GM19328 (cell line): ENCODE measurements around the gene FAXC.
"Not testable (repeated sequence)": the region's sequence is repeated elsewhere in the genome, so short reads cannot be mapped to it uniquely, and the experiment has no call there.

ENCODE experiments used
- ATAC-seq: cut with Tn5 transposase; IDR thresholded peaks from one replicate; pipeline ENCODE4 v1.9.1; 2021; ENCODE audit warnings: mild to moderate bottlenecking, moderate library complexity; ENCODE audit not compliant: unreplicated experiment

FAXC gene

DNA sequence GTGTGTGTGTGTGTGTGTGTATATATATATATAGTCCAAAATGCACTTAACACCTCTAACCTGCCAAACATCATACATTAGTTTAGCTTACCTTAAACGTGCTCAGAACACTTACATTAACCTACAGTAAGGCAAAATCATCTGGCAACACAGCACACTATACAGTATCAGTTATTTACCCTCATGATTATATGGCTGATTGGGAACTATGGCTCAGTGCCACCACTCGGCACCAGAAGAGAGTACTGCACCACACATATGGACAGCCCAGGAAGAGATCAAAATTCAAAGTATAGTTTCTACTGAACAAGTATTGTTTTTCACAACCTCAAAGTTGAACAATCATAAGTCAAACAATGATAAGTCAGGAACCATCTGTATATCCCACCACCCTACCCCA lies 59.8 kb downstream of the FAXC start:
- ATAC-seq: no peak

DNA sequence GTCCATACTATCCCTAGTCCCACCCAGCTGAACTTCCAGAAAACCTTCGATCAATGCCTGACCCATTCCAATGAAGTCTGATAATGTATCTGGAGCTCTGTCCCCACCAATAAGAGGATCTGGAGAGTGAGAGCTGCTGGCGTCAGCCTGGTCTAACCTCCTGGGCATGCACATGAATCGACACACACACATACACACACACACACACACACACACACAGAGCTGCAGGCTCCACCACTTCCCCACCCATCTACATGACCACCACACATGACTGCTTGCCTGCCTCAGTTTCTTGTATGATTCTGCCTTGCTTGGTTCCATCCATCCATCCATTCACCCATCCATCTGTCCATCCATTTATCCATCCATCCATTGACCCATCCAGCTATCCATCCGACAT lies 60.8 kb downstream of the FAXC start:
- no peak for ATAC-seq

DNA sequence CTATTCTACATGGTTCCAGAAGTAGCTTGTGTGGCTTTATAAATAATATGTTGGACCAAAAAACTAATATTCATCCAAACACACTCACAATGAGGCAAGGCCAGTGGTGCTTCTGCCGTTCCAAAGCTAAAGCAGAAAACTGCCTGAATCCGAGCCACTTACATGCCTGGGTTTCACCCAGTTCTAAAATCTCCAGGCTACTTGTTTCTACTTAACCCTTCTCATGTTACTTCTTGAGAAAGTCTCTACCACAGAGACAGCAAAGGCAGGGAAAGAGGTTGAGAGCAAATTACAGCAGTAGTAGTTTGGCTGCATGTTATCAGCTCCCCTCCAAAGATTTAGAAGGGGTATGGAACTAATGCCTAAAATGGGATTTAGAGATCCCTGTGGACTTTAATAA lies 62.0 kb downstream of the FAXC start:
- no peak for ATAC-seq

DNA sequence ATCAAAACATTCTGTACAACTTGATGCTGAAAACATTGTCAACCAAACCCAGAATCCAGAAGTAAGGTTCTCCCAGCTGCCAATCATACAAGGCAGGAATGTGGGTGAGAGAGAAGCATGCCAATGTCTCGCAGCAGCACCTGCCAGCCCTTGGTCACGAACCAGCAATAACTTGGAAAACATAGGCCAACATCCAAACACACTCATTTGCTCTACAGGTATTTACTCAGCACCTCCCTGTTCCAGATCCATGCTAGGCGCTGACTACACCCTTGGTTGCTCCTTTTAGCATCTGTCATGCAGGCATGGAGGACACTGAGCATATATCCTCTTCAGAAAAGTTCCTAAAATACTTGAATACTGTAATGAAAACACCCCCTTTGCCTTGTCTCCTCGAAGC lies 63.6 kb downstream of the FAXC start:
- no peak for ATAC-seq

DNA sequence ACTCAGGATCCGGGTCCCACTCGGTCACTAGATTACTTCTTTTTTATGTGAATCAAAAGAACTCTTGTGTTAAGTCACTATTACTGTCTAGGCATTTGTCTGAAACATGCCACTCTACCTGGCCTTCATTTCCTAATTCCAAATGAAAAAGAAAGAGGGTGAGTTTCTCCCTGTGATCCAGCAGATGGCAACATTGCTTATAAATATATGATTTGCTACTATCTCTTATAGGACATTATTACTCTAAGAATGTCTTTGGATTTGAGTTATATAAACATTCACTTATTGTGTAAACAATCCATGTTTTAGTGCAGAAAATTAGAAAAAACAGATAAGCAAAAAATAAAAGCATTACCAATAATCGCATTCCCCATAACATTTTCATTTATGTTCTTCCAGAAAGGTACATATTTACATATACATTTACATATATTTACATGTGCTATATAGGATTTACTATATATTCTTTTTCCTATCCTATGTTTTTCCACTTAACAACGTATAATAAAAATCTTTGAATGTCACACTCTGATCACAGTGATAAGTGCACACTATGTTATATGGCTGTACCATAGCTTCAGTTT lies 66.9 kb downstream of the FAXC start:
- ATAC-seq: no peak

DNA sequence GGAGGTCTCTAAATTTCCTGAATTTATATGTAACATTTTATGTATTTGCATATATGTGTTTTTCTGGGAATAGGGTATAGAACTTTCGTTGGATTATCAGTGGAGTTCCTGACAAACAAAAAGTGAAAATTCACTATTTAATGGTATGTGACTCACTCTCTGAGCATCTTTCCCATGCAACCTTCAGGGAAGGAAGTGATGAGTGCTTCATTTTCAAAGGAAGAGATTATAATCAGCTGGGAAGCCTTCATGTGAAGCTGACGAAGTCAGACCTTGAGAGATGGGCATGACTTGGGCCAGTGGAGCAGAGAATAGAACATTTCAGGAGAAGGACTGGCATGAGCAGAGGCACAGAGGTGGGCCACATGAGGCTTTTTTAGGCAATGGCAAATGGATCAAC lies 72.7 kb downstream of the FAXC start:
- ATAC-seq: no peak

DNA sequence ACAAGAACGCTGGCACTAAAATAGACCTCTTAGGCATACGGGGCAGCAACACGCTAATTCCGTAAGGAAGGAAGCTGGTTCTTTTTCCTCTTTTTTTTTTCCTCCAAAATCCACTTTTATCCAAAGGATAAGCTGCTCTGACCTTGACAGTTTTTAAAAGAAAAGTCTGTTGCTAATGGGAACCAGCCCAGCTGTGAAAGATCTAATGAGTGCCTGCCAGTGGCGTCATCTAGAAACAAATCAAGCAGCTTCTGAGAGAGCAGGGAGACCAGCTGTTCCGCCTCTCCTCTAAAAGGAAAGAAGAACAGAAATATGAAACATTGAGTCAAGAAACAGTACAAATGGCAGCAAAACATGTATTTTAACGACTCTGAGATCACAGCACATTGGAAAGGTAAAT lies 78.6 kb downstream of the FAXC start:
- no peak for ATAC-seq

DNA sequence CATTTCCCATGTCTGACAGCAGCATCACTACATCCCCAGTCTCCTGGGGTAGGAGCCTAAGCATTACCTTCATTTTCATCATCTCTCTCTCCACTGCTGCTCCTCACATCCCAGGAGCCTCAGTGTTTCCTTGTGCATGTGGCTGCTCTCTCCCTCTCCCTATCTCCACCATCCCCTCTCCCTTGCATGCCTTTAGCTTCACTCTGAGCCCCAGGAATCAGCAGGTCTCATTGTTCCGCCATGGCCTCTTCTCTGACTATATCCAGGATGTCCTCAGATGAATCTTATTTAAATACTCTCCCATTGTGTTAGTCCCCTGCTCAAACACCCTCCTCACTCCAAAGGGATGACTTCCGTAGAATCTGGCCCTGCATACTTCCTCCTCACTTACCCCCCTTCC lies 79.4 kb downstream of the FAXC start:
- ATAC-seq: no peak

DNA sequence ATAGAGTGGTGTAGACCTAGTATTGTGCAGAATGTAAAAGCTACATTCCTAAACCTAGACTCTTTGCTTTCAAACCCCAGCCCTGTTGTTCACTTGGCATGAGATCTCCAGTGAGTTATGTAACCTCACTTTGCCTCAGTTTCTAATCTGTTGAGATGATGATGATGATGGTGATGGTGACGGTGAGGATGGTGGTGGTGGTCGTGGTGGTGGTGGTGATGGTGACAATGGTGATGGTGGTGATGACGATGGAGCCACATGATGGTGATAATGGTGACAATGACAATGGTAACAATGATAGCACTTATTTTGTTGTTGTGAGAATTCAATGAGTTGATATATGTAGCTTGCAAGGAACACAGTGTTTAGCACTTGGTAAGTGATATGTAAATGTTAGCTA lies 80.3 kb downstream of the FAXC start:
- no peak for ATAC-seq

DNA sequence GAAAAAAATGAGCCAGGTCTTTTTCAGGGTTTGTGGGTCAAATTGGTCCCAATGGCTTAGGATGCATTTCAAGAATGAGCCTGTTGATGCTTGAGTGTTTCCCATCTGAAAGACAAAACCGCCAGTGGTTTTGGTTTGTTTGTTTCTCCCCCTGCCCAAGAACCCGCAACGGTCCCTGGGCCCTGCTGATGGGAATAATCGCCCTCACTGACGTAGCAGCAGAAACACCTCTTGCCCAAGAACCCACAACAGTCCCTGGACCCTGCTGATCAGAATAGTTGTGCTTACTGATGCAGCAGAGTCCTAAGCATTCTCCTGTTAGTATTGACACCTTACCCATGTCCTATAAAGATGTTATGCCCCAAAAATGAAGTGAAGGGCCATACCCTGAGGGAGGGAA lies 82.5 kb downstream of the FAXC start:
- ATAC-seq: not testable (repeated sequence)

DNA sequence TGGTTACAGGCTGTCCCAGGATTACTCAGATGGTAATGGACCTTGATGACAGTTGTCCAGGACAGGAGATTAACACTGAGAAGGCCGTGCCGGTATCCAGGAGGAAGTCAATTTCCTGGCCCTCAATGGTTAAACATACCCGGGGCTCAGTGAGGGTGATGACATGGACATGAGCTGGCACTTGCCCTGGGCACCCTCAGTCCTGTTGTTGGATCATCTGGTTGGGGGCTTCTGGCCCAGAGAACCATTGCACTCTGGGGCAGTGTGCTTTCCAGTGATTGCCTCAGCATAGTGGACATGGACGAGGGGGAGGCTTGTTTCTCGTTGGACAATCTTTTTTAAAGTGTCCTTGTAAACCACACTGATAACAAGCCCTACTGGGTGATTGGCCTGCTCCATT lies 84.0 kb downstream of the FAXC start:
- ATAC-seq: not testable (repeated sequence)

DNA sequence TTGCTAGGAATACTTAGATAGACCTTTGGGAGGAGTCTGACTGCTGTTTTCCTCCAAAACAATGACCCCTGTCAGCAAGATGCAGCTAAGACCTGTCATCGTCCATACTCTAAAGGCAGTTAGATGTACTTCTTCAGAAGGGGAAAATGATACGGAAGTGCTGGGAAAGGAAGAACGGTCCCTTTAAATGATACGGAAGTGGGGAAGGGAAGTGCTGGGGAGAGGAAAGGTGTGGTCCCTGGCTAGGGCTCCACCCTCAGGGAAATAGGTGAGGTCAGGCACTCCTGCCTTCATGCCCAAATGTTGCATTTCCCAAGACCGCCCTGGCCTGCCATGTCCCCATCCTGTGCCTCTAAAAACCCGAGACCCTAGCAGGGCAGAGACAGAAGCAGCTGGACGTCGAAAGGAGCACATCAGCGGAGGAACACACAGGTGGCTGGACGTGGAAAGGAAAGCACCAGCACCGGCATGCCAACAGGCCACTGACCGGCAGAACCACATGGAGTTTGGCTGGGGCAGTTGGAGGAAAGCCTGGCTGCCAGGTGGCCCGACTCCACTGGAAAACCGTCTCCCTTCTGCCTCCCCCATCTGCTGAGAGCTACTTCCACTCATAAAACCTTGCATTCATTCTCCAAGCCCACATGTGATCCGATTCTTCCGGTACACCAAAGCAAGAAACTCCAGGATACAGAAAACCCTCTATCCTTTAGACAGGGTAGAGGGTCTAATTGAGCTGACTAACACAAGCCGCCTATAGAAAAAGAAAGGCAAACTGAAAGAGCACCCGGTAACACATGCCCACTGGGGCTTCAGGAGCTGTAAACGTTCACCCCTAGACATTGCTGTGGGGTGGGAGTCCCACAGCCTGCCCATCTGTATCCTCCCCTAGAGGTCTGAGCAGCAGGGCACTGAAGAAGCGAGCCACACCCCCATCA lies 94.6 kb downstream of the FAXC start:
- no peak for ATAC-seq

DNA sequence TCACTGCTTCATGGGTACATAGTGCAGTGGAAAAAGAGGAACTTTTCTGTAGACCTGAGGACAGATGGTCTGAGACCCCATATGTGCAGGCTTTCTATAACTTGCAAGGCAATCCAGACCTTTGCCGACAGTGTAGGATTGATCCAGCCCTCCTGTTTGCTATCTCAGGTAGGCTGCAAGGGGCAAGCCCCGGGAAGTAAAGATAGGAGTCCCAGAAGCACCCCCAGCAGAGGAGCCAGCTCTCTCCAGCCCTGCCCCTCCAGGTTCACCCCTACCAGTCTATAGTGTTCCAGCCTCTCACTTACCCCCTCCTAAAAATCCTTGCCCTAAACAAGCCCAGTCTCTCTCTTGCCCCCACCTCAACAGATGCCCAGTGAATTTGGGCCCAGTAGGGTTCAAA lies 96.2 kb downstream of the FAXC start:
- ATAC-seq: no peak

DNA sequence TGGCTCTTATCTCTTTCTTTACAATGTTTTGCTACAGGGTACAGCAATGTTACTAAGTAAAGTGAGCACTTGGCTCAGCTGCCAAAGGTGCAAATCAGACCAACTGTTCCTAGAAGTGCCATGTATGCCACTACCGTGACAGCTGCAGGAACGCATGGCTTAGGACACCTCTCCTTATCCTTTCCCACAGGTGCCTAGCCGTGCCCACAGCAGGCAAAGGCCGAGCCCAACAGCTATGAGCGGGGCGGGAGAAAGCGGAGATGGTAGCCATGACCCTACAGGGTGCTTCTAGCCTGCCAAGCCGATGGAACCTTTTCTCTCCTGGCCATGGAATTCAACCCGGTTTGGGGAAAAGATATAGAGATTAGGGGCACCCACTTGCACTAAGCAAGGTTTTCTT lies 97.1 kb downstream of the FAXC start:
- ATAC-seq: no peak

DNA sequence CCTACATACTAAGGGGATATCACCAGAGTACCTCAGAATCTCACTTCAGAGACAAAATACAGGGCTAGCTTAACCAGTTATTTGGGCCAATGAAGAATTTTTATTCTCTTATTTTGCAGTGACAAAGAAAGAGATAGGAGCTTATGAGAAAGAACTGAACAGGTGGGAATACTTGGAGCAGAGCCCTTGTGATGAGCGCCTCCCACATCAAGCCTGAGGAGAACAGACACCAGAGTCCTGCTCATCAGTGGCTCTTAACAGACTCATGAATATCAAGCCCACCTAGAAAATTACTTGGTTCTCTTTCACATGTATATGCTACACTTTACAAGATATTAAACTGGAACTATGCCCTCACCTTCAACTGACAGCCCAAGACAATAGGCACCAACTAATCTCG lies 99.0 kb downstream of the FAXC start:
- ATAC-seq: no peak

DNA sequence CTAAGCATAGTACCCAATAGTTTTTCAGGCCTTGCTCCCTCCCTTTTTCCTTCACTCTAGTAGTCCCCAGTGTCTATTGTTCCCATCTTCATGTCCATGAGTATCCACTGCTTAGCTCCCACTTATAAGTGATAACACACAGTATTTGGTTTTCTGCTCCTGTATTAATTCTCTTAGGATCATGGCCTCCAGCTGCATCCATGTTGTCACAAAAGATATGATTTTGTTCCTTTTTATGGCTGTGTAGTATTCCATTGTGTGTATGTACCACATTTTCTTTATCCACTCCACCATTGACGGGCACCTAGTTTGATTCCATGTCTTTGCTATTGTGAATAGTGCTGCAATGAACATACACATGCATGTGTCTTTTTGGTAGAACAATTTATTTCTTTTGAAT lies 102.9 kb downstream of the FAXC start:
- ATAC-seq: no peak

DNA sequence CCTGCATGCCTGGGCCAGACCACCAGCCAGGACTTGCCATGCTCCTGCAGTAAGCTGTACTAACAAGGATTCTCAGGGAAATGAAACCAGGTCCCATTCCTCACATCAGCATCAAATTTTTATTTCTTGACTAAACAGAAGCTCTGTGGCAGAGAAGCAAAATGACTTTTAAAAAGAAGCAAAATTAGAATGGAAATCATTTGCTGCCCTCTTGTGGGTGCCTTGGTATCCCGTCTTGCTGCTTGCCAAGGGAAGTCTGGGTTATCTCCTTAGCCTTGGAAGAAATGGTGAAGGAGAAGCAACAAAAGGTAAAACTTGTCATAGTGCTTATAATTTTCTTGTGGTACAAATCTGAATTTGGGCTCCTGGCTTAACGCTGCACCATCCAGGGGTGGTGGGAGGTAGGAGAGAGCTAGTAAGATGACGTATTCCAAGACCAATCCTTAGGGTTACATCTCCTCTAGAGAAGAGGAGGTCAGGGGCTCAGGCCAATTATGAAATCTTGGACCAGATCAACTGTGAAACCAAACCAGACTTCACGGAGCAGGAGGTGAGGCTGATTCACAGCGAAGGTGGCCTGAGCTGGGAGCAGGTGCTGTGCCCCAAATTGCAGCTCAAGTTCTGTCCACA lies 107.5 kb downstream of the FAXC start:
- ATAC-seq: no peak

DNA sequence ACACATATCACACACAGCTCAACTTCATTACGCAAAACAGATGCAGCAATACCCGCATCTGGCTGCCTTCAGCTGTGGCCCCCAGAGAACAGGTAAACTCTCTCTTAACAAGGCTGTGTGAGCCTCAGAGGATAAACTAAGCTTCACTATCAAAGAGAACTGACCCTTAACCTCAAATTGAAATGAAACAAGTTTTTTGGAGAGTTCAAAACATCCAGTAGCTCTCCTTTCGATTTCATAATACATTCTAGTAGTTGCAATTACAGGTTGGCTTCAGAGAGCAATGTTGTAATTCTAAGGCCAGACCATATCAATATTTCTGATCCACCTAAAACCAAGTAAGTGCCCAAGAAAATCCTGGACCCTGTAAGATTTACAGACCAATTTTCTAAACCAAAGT lies 113.5 kb downstream of the FAXC start:
- no peak for ATAC-seq

DNA sequence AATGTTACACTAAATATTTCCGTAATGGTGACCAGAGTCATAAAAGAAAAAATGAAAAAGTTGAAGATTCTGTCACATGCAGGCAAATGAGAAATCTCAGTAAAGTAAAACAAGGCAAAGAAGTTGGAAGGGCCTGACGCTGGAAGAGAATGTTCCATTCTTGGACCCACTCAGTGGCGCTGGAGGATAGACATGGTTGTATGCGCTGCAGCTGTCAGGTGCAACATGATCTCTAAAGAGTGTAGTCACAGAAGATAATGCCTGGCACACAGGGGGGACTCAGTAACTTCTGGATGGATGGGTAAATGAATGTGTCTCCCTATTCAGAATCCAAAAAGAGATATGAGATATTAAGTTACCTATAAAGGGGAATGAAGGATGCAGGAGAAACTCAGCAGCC lies 116.3 kb downstream of the FAXC start:
- no peak for ATAC-seq

DNA sequence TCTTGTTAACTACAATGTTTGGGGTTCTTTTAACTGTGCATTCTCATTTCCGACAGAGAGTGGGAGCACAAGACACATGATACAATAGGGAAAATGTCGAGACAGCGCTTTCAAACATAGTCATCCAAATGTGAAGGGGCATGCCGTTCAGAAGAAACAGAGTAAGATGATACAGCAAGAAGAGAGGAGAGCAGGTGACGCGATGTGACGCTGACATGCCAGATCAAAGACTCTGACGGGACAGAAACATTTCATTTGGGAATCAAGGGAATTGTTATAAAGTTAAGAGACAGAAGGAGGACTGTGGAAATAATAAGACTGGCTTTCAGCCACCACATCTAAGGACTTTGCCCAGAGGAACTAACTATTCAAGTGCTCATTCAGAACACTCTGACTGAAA lies 117.4 kb downstream of the FAXC start:
- no peak for ATAC-seq

DNA sequence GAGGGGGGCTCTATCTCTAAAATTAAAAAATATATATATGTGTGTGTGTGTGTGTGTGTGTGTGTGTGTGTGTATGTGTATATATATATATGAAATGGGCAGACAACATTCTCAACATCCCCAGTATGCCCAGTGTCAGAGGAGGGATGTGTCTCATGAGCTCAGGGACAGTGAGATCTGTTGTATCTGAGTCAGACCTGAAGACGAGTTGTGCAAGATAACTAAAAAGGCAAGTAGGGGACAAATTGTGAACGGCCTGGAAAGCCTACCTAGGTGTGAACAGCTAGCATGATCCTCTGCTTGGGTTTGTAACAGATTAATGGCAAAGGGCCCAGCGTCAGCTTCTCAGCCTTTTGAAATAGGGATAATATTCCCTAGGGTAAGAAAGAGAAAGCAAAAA lies 124.3 kb downstream of the FAXC start:
- ATAC-seq: no peak
